Activated CD8-positive, alpha-beta T cell treated with anti-CD3 and anti-CD28 coated beads for 36 hours (primary cell): ENCODE measurements around the gene ATRN. TPM values are rescaled to one million over a fixed set of nuclear protein-coding genes. Genes with fewer than 3 reads are reported as not detected.

Experiments used
- ATAC-seq: fragments of 200-7000 bp; cut with Tn5 transposase; one replicate; pipeline ENCODE4 v1.10.0; 2021; ENCODE audit warnings: mild to moderate bottlenecking, moderate library complexity
- CTCF ChIA-PET: fragments of 350-600 bp; sonication (Branson Sonifier 250); formaldehyde crosslinking; loops from one replicate; lab custom pipeline; 2021; ENCODE audit warnings: antibody characterized with exemption; lab: Charles Lee
- POLR2A ChIA-PET: fragments of 350-600 bp; sonication (Branson Sonifier 250); formaldehyde crosslinking; loops from one replicate; lab custom pipeline; 2021; ENCODE audit warnings: antibody characterized with exemption; lab: Charles Lee
- DNase-seq: peaks from one replicate; pipeline ENCODE4 v3.0.0-alpha.2; 2020
- H3K27ac Mint-ChIP-seq: one replicate; pipeline ENCODE4 v1.8.0; 2021; ENCODE audit warnings: mild to moderate bottlenecking, mixed read lengths
- H3K27me3 Mint-ChIP-seq: one replicate; pipeline ENCODE4 v1.8.0; 2021; ENCODE audit warnings: mixed read lengths
- H3K36me3 Mint-ChIP-seq: one replicate; pipeline ENCODE4 v1.8.0; 2021; ENCODE audit warnings: low read depth, mixed read lengths
- H3K4me1 Mint-ChIP-seq: one replicate; pipeline ENCODE4 v1.8.0; 2021; ENCODE audit warnings: low read depth, mixed read lengths
- H3K4me3 Mint-ChIP-seq: one replicate; pipeline ENCODE4 v1.8.0; 2021; ENCODE audit warnings: mild to moderate bottlenecking, moderate library complexity, mixed read lengths
- H3K9me3 Mint-ChIP-seq: one replicate; pipeline ENCODE4 v1.8.0; 2021; ENCODE audit warnings: mixed read lengths
- intact Hi-C: fragments of 100-400 bp; cut with micrococcal nuclease; formaldehyde crosslinking; loops from one replicate; pipeline ENCODE4 v1.10.0; 2022
- total RNA-seq, 2 experiments: library from RNA; stranded (reverse); gene quantifications; one replicate each; pipeline ENCODE4 v1.2.3, GENCODE V29; 2021
- TF ChIP-seq, protein P1 (sequence below): fragments of 200-600 bp; IDR thresholded peaks from one replicate; pipeline ENCODE4 v1.8.0; 2022; ENCODE audit warnings: antibody characterized with exemption, mild to moderate bottlenecking

The ATRN gene
- total RNA-seq, 2 experiments from 2014 or later: 8.2 to 8.6 TPM

DNA sequence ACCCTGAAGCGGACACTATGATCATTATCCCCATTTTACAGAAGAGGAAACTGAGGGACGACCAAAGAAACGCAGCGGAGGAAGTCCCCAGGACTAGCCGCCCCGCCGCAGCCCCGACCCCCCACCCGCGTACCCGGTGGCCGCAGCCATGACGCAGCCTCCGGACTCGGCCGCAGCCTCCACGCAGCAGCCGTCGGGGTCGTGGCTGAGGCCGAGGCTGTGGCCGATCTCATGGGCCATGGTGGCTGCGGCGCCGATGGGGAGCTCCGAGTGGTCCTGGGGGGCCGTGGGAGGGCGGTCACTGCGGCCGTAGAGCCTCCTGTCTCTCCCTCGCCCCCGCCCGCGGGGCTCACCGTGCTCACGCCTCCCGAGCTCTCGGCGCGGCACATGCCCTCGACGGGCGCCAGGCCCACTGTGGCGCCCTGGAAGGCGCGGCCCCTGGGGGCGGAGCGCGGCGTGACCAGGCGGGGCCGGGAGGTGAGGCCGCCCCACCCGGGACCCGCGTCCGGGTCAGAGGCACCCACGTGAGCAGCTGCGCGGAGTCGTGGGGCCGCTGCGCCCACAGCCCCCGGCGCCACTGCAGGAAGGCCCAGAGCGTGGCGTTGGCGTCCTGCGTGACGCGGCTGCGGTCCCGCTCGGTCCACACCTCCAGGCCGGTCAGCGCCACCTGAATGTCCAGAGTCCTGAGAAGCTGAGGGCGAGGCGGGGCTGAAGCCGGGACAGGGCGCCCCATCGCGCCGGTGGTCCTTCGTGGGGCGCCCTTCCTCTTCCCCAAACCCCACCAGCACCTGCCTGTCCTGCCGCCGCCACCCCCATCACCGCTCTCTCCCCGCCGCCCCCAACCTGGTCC is 202.6 kb downstream of the ATRN start:
- ATAC-seq (no peak), DNase-seq (no peak)
- intact Hi-C loops: no loop called here
- peaks cover 43% of the 10 kb centered on the region for H3K27me3 Mint-ChIP-seq
- POLR2A ChIA-PET: interaction anchor here (0.6 to 1.0 kb wide), 2 partner anchors 19 to 307 kb away, joined by 3 read pairs; no protein-coding TSS in a partner anchor
- H3K4me3 Mint-ChIP-seq: no peak overlapping the region
- no peaks in the 10 kb centered on the region for H3K36me3 Mint-ChIP-seq
- H3K9me3 Mint-ChIP-seq: no peaks in the 10 kb centered on the region
- H3K27ac Mint-ChIP-seq: no peak overlapping the region
- TF ChIP-seq, protein P1, sequence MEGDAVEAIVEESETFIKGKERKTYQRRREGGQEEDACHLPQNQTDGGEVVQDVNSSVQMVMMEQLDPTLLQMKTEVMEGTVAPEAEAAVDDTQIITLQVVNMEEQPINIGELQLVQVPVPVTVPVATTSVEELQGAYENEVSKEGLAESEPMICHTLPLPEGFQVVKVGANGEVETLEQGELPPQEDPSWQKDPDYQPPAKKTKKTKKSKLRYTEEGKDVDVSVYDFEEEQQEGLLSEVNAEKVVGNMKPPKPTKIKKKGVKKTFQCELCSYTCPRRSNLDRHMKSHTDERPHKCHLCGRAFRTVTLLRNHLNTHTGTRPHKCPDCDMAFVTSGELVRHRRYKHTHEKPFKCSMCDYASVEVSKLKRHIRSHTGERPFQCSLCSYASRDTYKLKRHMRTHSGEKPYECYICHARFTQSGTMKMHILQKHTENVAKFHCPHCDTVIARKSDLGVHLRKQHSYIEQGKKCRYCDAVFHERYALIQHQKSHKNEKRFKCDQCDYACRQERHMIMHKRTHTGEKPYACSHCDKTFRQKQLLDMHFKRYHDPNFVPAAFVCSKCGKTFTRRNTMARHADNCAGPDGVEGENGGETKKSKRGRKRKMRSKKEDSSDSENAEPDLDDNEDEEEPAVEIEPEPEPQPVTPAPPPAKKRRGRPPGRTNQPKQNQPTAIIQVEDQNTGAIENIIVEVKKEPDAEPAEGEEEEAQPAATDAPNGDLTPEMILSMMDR: no peak
- H3K4me1 Mint-ChIP-seq: peaks cover 2% of the 10 kb centered on the region
- CTCF ChIA-PET: interaction anchor here (1.1 to 2.4 kb wide), 5 partner anchors 12 to 118 kb away, joined by 3 to 10 read pairs (median 4); no protein-coding TSS in a partner anchor

- ChIA-PET CTCF (interaction anchor here (1.1 to 1.4 kb wide), 4 partner anchors 11 to 256 kb away, joined by 3 to 6 read pairs (median 4); no protein-coding TSS in a partner anchor), POLR2A (no interaction called here)
- DNase-seq (no peak), ATAC-seq (no peak)
- TF ChIP-seq, protein P1: no peak
- Mint-ChIP-seq H3K27me3 (peaks cover 44% of the 10 kb centered on the region), H3K27ac (no peak overlapping the region), H3K4me3 (no peak overlapping the region), H3K36me3 (no peaks in the 10 kb centered on the region), H3K4me1 (peaks cover 2% of the 10 kb centered on the region), H3K9me3 (no peaks in the 10 kb centered on the region)
- intact Hi-C loops: no loop called here
Observed at GRCh38 chr20:3674447-3674846, 203.6 kb downstream of the ATRN start.

DNA sequence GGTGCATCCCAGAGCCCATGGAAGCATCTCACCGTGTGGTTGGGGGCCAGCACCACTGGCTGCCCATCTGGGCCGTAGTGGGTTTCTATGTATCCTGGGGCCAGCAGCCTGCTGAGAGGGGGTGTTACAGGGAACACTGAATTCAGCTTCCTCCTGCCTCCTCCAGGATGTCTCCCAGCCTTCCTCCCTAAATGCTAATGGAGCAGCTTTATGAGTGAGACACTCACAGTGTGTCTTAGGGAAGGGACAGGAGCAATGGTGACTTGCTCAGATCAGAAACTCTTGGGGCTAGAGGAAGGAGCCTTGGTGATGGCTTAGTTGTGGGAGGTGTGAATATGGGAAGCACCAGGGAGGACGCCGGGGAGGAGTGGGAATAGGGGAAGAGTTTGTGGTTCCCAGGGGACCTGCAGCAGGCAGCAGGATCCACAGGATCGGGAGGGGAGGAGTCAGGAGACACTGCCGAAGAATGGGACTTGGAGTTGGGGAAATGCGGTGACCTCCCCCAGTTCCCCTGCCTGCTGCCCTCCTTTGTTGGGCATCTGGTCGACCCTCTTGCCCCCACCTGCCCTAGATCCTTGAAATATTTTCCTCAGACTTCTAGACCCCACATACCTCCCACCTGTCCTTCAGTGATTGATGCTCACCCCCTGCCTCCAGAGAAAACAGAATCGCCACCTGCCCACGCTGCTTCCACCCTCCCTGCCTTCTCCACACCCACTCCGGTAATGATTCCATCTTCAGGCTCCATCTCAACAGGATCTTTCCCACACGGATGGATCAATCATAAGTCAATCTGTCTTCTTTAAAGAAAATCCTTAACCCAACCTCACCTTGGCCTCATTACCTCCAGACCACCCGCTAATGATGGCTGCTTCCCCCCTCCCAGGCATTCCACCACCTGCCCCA is 204.4 kb downstream of the ATRN start:
- ChIA-PET POLR2A (no interaction called here), CTCF (interaction anchor here (1.1 to 5.2 kb wide), 15 partner anchors 8 to 255 kb away, joined by 3 to 79 read pairs (median 6); no protein-coding TSS in a partner anchor)
- no peak overlapping the region for H3K4me3 Mint-ChIP-seq
- no peak overlapping the region for H3K27ac Mint-ChIP-seq
- TF ChIP-seq, protein P1: no peak
- DNase-seq (no peak), ATAC-seq (no peak)
- peaks cover 2% of the 10 kb centered on the region for H3K4me1 Mint-ChIP-seq
- intact Hi-C loops: loop anchor here (5.0 kb wide), 1 partner anchor 37 kb away; the partner anchor contains the start of gene SIGLEC1
- no peaks in the 10 kb centered on the region for H3K9me3 Mint-ChIP-seq
- H3K27me3 Mint-ChIP-seq: peaks cover 40% of the 10 kb centered on the region
- no peaks in the 10 kb centered on the region for H3K36me3 Mint-ChIP-seq

- H3K27ac Mint-ChIP-seq: no peak overlapping the region
- TF ChIP-seq, protein P1: no peak
- H3K36me3 Mint-ChIP-seq: no peaks in the 10 kb centered on the region
- DNase-seq: no peak
- H3K4me3 Mint-ChIP-seq: no peak overlapping the region
- H3K27me3 Mint-ChIP-seq: peaks cover 48% of the 10 kb centered on the region
- ChIA-PET CTCF (interaction anchor here (1.1 to 5.2 kb wide), 14 partner anchors 10 to 407 kb away, joined by 4 to 79 read pairs (median 8); no protein-coding TSS in a partner anchor), POLR2A (no interaction called here)
- peaks cover 2% of the 10 kb centered on the region for H3K4me1 Mint-ChIP-seq
- ATAC-seq: no peak
- no peaks in the 10 kb centered on the region for H3K9me3 Mint-ChIP-seq
- intact Hi-C loops: loop anchor here (5.0 kb wide), 1 partner anchor 35 kb away; the partner anchor contains the start of gene SIGLEC1
Observed at GRCh38 chr20:3677733-3678132, 206.9 kb downstream of the ATRN start.
